Tibial nerve (tissue), 4 donors: ENCODE data around the gene ABCG1.

Experiments
- EP300 ChIP-seq, 2 donors: sonication (generic); formaldehyde crosslinking; IDR thresholded peaks; one replicate each; pipeline ENCODE4 v1.6.1; 2017; ENCODE audit warnings: antibody characterized with exemption in 2 of 2, mild to moderate bottlenecking in 1 of 2
- POLR2A ChIP-seq, 2 donors: fragments of 450-650 bp; IDR thresholded peaks; one replicate each; pipeline ENCODE4 v1.6.1; 2017; ENCODE audit warnings: antibody characterized with exemption in 2 of 2, mild to moderate bottlenecking in 2 of 2, moderate library complexity in 2 of 2
- TF ChIP-seq, protein P1 (sequence below), 5 experiments: fragments of 200-600 bp in 3 of 5; fragments of 450-650 bp in 2 of 5; sonication (generic) in 3 of 5; IDR thresholded peaks; one replicate each; pipeline ENCODE4 v1.5.1; 2016 to 2019; ENCODE audit warnings: antibody characterized with exemption in 5 of 5, mild to moderate bottlenecking in 3 of 5, moderate library complexity in 2 of 5

DNA sequence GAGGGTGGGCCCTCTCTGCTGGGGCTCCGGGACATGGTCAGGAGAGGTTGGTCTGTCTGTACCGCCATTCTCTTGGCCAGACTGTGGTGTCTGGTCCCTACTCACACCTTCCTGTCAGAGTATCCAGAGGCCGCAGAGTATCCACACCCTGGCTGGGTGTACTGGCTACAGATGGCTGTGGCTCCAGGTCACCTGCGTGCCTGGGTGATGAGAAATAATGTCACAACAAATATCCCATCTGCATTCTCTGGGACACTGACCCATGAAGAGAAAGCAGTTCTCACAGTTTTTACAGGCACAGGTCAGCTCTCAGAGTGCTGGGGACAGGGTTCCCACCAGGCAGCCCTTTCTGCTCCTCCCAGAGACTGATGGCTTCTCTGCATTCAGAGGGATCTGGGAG lies 37.4 kb downstream of the ABCG1 start:
- TF ChIP-seq, protein P1, sequence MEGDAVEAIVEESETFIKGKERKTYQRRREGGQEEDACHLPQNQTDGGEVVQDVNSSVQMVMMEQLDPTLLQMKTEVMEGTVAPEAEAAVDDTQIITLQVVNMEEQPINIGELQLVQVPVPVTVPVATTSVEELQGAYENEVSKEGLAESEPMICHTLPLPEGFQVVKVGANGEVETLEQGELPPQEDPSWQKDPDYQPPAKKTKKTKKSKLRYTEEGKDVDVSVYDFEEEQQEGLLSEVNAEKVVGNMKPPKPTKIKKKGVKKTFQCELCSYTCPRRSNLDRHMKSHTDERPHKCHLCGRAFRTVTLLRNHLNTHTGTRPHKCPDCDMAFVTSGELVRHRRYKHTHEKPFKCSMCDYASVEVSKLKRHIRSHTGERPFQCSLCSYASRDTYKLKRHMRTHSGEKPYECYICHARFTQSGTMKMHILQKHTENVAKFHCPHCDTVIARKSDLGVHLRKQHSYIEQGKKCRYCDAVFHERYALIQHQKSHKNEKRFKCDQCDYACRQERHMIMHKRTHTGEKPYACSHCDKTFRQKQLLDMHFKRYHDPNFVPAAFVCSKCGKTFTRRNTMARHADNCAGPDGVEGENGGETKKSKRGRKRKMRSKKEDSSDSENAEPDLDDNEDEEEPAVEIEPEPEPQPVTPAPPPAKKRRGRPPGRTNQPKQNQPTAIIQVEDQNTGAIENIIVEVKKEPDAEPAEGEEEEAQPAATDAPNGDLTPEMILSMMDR (IDR thresholded peaks at IDR 0.05): no peak
- TF ChIP-seq EP300 (IDR thresholded peaks at IDR 0.05) (no peak), POLR2A (IDR thresholded peaks at IDR 0.05) (no peak)
